Measurements from ENCODE around the gene SSH2. TPM values are rescaled to one million over a fixed set of nuclear protein-coding genes. Genes with fewer than 3 reads are reported as not detected.

The SSH2 gene
- total and polyA plus RNA-seq, 2 of the 13 experiments (the other 11 are each of a cell fraction or from before 2014, with no cell fraction given) = 6.0 to 6.4 TPM

- Histone ChIP-seq H3K4me3 (replicated peaks in 1 of 3; ENCODE audit: insufficient read depth in 1 of 3, low read depth in 2 of 3, low read length in 3 of 3) (no peak overlapping the region), H3K4me2 (ENCODE audit: low read depth, low read length) (no peak overlapping the region), H3K36me3 (replicated peaks in 1 of 2; ENCODE audit: control insufficient read depth in 1 of 2, insufficient read depth in 2 of 2, low read length in 2 of 2) (no peaks in the 10 kb centered on the region; a peak in 1 of 5 replicates), H3K27me3 (ENCODE audit: control insufficient read depth in 1 of 2, insufficient read depth in 2 of 2, low read length in 2 of 2) (no peaks in the 10 kb centered on the region), H3K79me2 (ENCODE audit: insufficient read depth, low read length) (no peaks in the 10 kb centered on the region), H3K9ac (ENCODE audit: insufficient read depth, low read depth, low read length) (no peak overlapping the region), H4K20me1 (ENCODE audit: insufficient read depth, low read length) (no peaks in the 10 kb centered on the region; the same call in 1 of the 2 replicates), H3K4me1 (ENCODE audit: insufficient read depth, low read length) (peaks cover 30% of the 10 kb centered on the region), H3K27ac (ENCODE audit: extremely low read length, insufficient read depth, low read length) (no peak overlapping the region), H3K9me3 (ENCODE audit: low read length) (no peaks in the 10 kb centered on the region), H2AFZ (ENCODE audit: low read length) (no peak overlapping the region)
- DNase-seq (ENCODE audit: low spot score) = no peak
- CTCF ChIA-PET (ENCODE audit: low intra/inter-chr PET ratio, low total read pairs) = no interaction called here
- no TSS peak for BruUV-seq (replicated peaks)
- 94% methylated on average over 1 of the region's 1 CpG for WGBS (ENCODE audit: low lambda C conversion rate)
- TF ChIP-seq, protein P1, sequence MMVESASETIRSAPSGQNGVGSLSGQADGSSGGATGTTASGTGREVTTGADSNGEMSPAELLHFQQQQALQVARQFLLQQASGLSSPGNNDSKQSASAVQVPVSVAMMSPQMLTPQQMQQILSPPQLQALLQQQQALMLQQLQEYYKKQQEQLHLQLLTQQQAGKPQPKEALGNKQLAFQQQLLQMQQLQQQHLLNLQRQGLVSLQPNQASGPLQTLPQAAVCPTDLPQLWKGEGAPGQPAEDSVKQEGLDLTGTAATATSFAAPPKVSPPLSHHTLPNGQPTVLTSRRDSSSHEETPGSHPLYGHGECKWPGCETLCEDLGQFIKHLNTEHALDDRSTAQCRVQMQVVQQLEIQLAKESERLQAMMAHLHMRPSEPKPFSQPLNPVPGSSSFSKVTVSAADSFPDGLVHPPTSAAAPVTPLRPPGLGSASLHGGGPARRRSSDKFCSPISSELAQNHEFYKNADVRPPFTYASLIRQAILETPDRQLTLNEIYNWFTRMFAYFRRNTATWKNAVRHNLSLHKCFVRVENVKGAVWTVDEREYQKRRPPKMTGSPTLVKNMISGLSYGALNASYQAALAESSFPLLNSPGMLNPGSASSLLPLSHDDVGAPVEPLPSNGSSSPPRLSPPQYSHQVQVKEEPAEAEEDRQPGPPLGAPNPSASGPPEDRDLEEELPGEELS (CRISPR knock-in tag; IDR thresholded peaks at IDR 0.05) = no peak
- TF ChIP-seq ZBTB37 (CRISPR knock-in tag; IDR thresholded peaks at IDR 0.05) (no peak), PITX1 (CRISPR knock-in tag; IDR thresholded peaks at IDR 0.05) (no peak), LBX2 (CRISPR knock-in tag; IDR thresholded peaks at IDR 0.05; ENCODE audit: borderline replicate concordance) (no peak), REPIN1 (CRISPR knock-in tag; IDR thresholded peaks at IDR 0.05; ENCODE audit: borderline replicate concordance, low read depth) (no peak), SIN3B (IDR thresholded peaks at IDR 0.05; ENCODE audit: low read length) (no peak), KDM4B (CRISPR knock-in tag; IDR thresholded peaks at IDR 0.05) (no peak), BCL6 (CRISPR knock-in tag; IDR thresholded peaks at IDR 0.05) (no peak), JARID2 (CRISPR knock-in tag; IDR thresholded peaks at IDR 0.05; ENCODE audit: insufficient replicate concordance) (no peak), POLR2A (IDR thresholded peaks at IDR 0.05; ENCODE audit: insufficient read depth in 1 of 2, low read depth in 2 of 2, low read length in 2 of 2) (no peak), ZFP62 (CRISPR knock-in tag; IDR thresholded peaks at IDR 0.05) (no peak)
- intact Hi-C loops (cut with micrococcal nuclease; ENCODE audit: unreplicated experiment) = no loop called here
- FAIRE-seq = no peak
- ATAC-seq = no peak
- POLR2A ChIA-PET = no interaction called here
- in situ Hi-C loops (cut with HindIII; ENCODE audit: extremely low pct_ligation_motif_present, low pct_unique_long_range_greater_than_20kb) = no loop called here
Observed at GRCh38 chr17:29748400-29748799, 181.6 kb downstream of the SSH2 start.

Data from HepG2 (cell line).